ENCODE results near the gene VDAC1.

DNA sequence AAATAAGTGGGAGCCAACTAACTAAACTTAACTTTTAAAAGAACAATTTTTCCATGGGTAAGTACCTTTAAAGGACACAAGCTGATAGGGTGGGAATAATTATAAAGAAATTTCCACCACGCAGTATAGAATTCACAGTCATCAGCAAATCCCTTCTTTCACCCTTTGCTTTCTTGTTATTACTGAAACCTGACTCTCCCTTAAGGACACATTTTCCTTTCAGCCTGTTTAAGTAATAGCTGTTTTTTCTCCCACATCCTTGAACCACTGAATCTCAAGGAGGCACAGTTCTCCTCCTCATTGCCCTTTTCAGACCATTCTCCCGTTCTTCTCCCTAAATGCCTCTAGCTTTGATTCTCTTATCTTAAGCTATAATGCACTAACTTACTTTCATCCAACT, 42.6 kb downstream of the VDAC1 start:
- no peak for TF ChIP-seq CTCF (IDR thresholded peaks at IDR 0.05; ENCODE audit: insufficient read depth, low read length)
- no peak for TF ChIP-seq POLR2AphosphoS5 (IDR thresholded peaks at IDR 0.05; ENCODE audit: low read depth)

Data from HL-60 (cell line).